SIG-M5 treated with dmso at 0.1 percent for 504 hours (cell line): Measurements from ENCODE around the gene GRIA4.
"Not testable (repeated sequence)": the region's sequence is repeated elsewhere in the genome, so short reads cannot be mapped to it uniquely, and the experiment has no call there.

Experiments
- DNase-seq: peaks from one replicate; lab custom pipeline; 2025; ENCODE audit not compliant: unreplicated experiment; lab: John Stamatoyannopoulos, UW

Gene GRIA4

GRCh38 chr11:105986554-105986953, 376.7 kb downstream of the GRIA4 start:
- no peak for DNase-seq

DNA sequence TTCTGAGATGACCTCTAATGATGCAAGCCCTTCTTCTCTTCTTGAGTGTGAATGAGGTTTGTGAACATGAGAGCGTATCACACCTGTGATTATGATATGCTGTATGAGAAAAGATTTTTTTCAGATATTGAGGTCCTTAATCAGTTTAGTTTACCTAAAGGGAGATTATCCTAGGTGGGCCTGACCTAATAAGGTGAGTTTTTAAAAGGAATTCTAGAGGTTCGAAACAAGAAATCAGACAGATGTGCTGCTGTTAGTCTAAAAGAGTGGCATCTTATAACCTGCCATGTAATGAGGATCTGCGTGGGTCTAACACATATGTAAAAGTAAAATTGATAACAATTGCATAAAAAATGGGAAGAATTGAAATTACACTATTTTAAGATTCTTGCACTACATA, 378.3 kb downstream of the GRIA4 start:
- DNase-seq = no peak

DNA sequence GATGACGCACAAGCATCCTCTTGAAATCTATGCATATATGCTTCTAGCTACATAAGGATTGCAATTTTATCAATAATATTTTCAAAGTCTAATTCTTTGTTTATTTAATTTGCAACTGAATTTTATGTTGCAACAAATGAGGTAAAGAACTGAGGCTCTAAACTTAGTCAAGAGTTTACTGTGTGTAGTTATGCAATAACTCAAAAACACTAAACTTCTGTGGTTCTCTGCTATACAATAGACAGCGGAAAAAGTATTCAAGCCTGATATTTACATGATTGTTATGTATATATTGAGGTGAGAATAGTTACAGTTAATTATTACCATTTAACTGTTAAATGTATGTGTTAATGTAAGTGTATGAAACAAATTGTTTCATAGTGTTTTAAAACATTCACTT, 379.3 kb downstream of the GRIA4 start:
- no peak for DNase-seq

DNA sequence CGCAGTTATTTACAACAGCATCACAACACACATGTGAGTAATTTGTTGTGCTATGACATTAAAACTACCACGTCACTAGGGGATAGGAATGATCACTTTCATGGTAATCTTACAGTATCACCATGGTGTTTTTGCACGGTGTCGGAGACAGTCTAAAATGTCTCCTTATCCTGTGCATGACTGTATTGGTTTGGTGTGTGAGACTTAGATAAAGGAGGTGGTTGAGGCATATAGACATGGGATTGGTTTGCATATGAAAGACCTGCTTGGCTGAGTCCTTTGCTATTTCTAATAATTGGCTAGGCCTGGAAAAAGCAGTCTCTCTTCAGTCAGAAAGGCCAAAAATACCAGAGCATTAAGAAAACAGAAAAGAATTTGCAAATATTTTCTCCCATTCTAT, 382.0 kb downstream of the GRIA4 start:
- no peak for DNase-seq

DNA sequence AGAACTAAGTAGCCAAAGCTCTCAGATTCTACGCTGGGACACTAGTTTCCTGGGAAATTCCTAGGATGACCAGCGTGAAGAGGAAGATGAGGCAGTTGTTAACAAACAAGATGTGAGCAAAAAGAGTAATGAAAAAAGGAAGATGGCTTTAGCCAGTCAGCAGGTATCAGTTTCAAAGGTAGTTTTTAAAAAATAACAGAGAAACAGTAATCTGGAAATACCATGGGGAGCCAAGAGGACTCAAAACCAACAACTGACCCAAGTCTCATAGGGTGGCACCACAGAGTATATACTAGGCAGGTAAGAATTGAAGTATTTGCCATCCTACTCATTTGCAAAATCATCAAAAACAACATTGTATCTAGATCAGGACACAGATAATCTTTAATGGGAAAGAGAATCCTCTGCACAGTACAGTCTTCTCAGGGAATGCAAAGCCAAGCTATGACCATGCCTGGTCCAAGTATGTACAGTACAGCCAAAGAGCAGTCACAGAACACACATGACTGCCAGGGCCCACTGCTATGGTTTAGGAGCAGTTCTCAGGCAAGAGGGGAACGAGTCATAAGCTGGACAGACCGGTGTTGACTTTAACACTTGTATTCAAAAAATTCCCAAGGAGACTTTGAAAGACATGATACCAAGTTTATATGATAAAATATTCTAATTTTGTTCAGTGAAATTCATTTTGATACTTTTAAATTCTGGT, 391.6 kb downstream of the GRIA4 start:
- no peak for DNase-seq

DNA sequence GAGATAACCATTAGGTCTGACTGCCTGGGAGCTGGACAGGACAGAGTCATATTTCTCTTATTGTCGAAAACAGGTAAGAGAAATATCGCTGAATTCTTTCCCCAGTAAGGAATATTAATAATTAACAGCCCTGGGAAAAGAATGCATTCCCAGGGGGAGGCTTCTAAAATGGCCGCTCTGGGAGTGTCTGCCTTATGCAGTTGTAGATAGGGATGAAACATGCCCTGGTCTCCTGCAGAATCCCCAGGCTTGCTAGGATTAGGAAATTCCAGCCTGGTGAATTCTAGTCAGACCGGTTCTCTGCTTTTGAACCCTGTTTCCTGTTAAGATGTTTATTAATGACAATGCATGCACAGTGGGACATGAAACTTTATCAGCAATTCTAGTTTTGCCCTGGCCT, 393.2 kb downstream of the GRIA4 start:
- DNase-seq = not testable (repeated sequence)

GRCh38 chr11:106011481-106011880, 401.6 kb downstream of the GRIA4 start:
- DNase-seq = no peak

DNA sequence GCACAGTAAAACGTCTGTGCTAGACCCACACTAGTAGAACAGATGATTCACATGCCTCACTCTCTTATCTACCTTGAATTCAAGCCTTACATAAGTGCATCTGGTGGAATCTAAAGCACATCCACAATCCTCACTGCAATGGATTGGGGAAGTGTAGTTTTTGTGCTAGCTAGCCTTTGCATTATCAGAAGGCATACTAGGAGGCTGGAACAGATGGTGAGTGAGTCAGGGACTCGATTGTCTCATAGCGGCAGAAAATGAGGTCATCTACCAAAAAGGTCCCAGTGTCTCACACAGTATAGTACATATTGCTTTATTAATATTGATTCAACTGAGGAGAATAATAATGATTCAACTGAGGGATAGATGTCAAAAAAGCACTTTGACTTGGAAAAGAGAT, 402.9 kb downstream of the GRIA4 start:
- peak; percentile 7 for DNase-seq

GRCh38 chr11:106014035-106014434, 404.2 kb downstream of the GRIA4 start:
- no peak for DNase-seq

DNA sequence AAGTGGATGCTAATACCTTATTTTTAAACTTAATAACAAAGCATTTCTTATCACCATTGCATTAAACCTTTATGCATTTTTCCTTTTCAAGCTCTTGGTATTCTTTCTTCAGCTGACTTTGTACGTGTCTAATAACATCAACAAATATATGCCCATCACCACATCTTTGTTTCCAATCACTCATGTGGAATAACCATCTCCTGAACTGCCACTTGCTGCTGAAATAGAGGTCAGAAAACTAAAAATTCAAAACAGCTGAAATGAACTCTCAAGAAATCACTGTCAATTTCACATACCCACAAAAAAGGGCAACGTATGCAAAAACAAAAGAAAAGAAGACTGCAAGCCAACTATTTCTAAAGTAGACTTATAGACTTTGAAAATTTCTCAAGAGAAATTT, 404.7 kb downstream of the GRIA4 start:
- no peak for DNase-seq

GRCh38 chr11:106015066-106015465, 405.2 kb downstream of the GRIA4 start:
- DNase-seq = no peak

GRCh38 chr11:106017093-106017492, 407.2 kb downstream of the GRIA4 start:
- no peak for DNase-seq

DNA sequence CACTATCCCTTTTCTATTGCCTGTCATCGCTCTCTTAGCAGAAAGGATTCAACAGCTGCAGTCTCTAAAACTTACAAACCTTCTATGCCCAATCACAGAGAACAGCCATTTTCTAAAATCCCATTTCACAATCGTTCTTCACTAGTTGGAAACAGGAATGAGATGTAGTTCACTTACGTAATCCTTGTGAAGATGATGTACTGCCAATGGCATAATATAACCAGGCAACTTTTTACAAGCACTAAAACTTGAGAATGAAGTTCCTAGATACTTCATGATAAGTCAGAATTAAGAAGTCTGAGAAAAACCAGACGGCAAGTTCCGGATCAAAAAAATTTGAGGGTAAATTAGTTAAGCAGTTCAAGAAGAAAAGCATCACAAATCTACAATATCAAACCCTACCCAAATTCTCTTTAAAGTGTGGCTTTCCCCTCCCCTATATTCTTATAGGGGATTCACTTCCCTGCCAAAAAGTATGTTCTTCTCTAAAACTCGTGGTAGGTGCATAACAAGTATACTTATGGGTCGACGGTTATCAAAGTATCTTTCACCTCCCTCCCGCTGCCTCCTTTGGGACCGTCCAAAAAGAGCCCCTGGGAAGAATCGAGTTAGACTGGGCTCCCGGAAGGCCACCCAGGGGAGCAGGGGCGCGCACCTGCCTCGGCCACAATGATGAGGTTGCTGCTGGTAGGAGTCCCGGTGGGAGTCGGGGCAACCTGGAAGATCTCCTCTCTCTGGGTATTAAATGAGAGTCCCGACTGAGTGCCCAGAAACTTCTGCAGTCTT, 411.5 kb downstream of the GRIA4 start:
- DNase-seq = peak; percentile 72

DNA sequence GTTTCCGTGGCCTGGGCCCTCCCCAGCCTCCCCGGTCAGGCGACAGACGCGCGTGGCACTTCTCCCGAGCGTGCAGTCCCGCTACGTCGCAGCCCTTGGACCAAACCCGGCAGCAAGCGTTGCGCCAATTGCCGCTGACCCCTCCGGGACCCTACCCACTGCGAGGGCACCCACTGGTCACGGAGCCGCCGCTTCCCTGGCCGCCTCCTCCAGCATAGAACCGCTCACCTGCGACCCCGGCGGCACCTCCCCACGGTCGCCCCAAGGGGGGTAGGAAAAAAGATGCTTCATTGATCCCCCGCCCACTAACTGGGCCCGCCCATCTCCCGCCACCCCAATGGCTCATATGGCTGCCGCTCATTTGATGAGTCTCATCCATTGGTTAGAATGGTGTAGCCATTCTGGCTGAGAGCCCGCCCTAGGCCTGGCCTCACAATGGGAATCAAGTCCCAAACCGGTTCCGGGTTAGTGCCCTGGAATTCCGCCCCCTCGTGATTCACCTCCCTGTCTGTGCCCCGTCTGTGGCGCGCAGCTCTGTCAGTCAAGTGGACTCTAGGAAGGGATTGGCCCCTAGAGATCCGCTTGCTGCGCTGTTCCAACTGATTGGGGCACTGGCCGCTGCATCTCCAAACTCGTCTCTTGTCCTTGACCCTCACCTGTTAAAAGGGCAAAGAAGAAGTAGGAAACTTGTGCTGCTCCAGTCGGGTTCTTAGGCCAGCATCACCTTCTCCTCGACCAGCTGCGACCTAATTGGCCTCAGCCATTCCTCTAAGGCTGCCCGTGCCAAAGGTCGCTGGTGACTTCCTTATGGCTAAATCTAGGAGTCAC, 412.3 kb downstream of the GRIA4 start, which contains the start of gene MSANTD4:
Gene MSANTD4 (minus strand): TSS at position 274 of the 828 bp plus-strand sequence. CDS start 11,323 bp downstream, outside the sequence.
- DNase-seq = peak; percentile 98

- no peak for DNase-seq
Measured at GRCh38 chr11:106022795-106023275, 413.0 kb downstream of the GRIA4 start.

GRCh38 chr11:106030609-106031008, 420.7 kb downstream of the GRIA4 start:
- no peak for DNase-seq

DNA sequence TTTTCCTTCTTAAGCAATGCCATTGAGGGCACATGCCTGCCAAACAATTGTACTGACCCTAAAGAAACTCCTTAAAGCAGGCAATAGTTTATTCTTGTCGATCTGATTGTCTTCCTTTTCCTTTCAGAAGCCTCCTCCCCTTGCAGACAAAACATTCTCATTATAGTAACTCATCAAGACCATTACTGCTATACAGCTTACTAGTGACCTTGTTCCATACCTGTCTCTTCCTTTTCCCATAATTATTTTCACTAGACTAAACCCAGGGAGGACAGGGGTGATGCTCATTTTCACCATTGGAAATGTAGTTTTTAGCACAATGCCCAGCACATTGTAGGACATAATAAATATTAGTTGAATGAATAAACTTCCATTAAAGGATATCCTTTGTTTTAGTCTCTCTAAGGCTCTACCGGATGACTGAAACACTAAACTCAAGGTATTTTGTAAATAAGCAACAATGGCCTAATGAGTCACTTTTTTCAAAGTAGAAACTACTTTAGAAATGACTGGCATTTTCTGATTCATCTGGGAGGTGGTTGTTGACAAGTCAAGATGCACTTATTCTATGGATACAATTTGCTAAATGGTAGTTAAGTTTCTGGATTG, 421.4 kb downstream of the GRIA4 start:
- DNase-seq = no peak
